Upper lobe of left lung (tissue), 6 donors: ENCODE data around the gene MR1. TPM values are rescaled to one million over a fixed set of nuclear protein-coding genes. Genes with fewer than 3 reads are reported as not detected.

Experiments
- ATAC-seq, 2 donors: fragments of 200-7000 bp; cut with Tn5 transposase; one replicate each; pipeline ENCODE4 v1.9.1; 2022; ENCODE audit warnings: mild to moderate bottlenecking in 2 of 2, moderate library complexity in 2 of 2; ENCODE audit not compliant: low FRiP score in 2 of 2
- DNase-seq, 2 donors: peaks; one replicate each; pipeline ENCODE4 v3.0.0-alpha.2; 2019 to 2020
- H3K27ac ChIP-seq, 4 donors: fragments of 200-600 bp; sonication (generic); one replicate each; pipeline ENCODE4 v1.5.1; 2016 to 2019
- H3K27me3 ChIP-seq, 4 donors: fragments of 200-600 bp; sonication (generic); one replicate each; pipeline ENCODE4 v1.5.1; 2017 to 2019
- H3K36me3 ChIP-seq, 4 donors: fragments of 200-600 bp; sonication (generic); one replicate each; pipeline ENCODE4 v1.5.1; 2016 to 2019
- H3K4me1 ChIP-seq, 4 donors: fragments of 200-600 bp; sonication (generic); one replicate each; pipeline ENCODE4 v1.5.1; 2018 to 2019
- H3K4me3 ChIP-seq, 4 donors: fragments of 200-600 bp; sonication (generic); one replicate each; pipeline ENCODE4 v1.5.1; 2017 to 2019; ENCODE audit warnings: mild to moderate bottlenecking in 2 of 4, moderate library complexity in 1 of 4
- H3K9me3 ChIP-seq, 4 donors: fragments of 200-600 bp; sonication (generic); one replicate each; pipeline ENCODE4 v1.5.1; 2018 to 2019
- EP300 ChIP-seq, 4 donors: sonication (generic); formaldehyde crosslinking; IDR thresholded peaks; one replicate each; pipeline ENCODE4 v1.5.1; 2017; ENCODE audit warnings: antibody characterized with exemption in 4 of 4, control low read depth in 2 of 4
- POLR2A ChIP-seq, 4 donors: fragments of 450-650 bp; IDR thresholded peaks; one replicate each; pipeline ENCODE4 v1.5.1; 2016 to 2017; ENCODE audit warnings: antibody characterized with exemption in 4 of 4, mild to moderate bottlenecking in 2 of 4
- POLR2AphosphoS5 ChIP-seq, 2 donors: sonication (generic); formaldehyde crosslinking; IDR thresholded peaks; one replicate each; pipeline ENCODE4 v1.5.1; 2017; ENCODE audit warnings: antibody characterized with exemption in 2 of 2
- WGBS, 2 donors: methylation state at CpG; one replicate each; pipeline ENCODE4 v1.1.5; 2017 to 2018; 5-methylcytosine and 5-hydroxymethylcytosine counted together
- total RNA-seq, 6 donors: library from RNA; depleted of rRNA in 4 of 6; stranded (reverse); fragments of >200 nt in 4 of 6; gene quantifications; one replicate each; pipeline versions ENCODE4 v1.1.0 to v1.2.1, GENCODE V29; 2016 to 2021
- TF ChIP-seq, protein P1 (sequence below), 6 experiments: fragments of 450-650 bp in 4 of 6; fragments of 200-600 bp in 2 of 6; sonication (generic) in 2 of 6; IDR thresholded peaks; one replicate each; pipeline ENCODE4 v1.5.1; 2016 to 2019; ENCODE audit warnings: antibody characterized with exemption in 6 of 6
- donor health status: DM: no; HTN: no; CAD: no; lungs with moderate emphysema.
- donor health status: DM: no; HTN: yes; CAD: no; lungs with severe emphysema.

The MR1 gene
- total RNA-seq, 6 donors from 2014 or later: 22.0 to 54.0 (median 26.9) TPM

DNA sequence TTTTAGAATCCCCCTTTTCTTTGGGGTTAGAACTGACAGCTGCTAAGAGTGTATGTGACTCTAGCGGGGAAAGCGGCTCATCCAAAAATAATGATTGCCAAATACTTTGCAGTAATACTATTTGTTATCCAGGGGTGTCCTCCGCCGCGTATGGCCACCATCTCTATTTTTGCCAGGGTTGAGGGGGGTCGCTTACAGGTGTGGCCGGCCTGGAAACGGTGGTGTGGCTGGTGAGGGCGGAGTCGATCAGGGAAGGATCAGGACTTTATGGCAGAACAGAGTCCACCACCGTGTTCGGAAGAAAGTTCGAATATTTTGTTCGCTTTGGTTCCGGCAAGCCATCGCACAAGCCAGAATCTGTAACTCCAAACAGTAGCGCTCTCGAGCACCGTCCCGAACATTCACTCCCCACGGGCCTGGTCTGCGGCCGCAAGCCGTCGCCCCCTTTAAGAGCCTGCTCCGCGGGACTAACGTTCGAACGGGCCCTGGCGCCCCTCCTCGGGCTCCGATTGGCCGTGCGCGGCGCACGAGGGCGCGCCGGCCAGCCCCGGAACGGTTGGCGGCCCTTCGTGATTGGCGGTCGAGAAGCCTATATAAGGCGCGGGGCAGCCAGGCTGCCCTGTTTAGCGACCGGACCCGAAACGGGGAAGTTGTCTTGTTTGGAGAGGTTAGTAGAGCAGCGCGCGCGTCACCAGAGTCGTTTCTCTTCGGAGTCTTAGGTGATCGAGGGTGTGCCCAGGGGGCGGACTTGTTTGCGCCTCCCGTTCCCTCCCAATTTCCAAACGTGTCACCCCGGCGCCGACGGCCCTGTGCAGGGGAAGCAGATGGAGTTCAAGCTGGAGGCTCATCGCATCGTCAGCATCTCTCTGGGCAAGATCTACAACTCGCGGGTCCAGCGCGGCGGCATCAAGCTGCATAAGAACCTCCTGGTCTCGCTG, 54.6 kb downstream of the MR1 start, which contains the start of gene IER5:
IER5 (plus strand) TSS at position 622 of the 938 bp plus-strand sequence; CDS start at position 825, 203 bp downstream.
- Histone ChIP-seq H3K27me3 (no peaks in the 10 kb centered on the region), H3K4me3 (peak within 1 kb of the TSS; percentile 58 to 89 (median 84)), H3K36me3 (peaks cover 0 to 8% (median 0%) of the 10 kb centered on the region in 4 donors), H3K9me3 (no peaks in the 10 kb centered on the region), H3K4me1 (peaks cover 23 to 36% (median 29%) of the 10 kb centered on the region in 4 donors), H3K27ac (peak within 1 kb of the TSS; percentile 93 to 98 (median 94))
- TF ChIP-seq POLR2AphosphoS5 (IDR thresholded peaks at IDR 0.05) (peak; percentile 100), EP300 (IDR thresholded peaks at IDR 0.05) (peak in 1 of 4 donors; percentile 87), POLR2A (IDR thresholded peaks at IDR 0.05) (peak; percentile 95 to 100 (median 100))
- TF ChIP-seq, protein P1, sequence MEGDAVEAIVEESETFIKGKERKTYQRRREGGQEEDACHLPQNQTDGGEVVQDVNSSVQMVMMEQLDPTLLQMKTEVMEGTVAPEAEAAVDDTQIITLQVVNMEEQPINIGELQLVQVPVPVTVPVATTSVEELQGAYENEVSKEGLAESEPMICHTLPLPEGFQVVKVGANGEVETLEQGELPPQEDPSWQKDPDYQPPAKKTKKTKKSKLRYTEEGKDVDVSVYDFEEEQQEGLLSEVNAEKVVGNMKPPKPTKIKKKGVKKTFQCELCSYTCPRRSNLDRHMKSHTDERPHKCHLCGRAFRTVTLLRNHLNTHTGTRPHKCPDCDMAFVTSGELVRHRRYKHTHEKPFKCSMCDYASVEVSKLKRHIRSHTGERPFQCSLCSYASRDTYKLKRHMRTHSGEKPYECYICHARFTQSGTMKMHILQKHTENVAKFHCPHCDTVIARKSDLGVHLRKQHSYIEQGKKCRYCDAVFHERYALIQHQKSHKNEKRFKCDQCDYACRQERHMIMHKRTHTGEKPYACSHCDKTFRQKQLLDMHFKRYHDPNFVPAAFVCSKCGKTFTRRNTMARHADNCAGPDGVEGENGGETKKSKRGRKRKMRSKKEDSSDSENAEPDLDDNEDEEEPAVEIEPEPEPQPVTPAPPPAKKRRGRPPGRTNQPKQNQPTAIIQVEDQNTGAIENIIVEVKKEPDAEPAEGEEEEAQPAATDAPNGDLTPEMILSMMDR (IDR thresholded peaks at IDR 0.05): peak in 3 of 6 experiments; percentile 10 to 22 (median 16)
- DNase-seq (peak; percentile 98), ATAC-seq (peak; percentile 94 to 95)
- WGBS, 2 donors: 6 to 7% methylated on average over 31 to 42 of the region's 76 CpGs

- WGBS, 2 donors: 1% methylated on average over 32 of the region's 97 CpGs; no CpG with 5 or more reads in 1 of the 2 donors
- no peaks in the 10 kb centered on the region for H3K9me3 ChIP-seq
- TF ChIP-seq, protein P1 (IDR thresholded peaks at IDR 0.05): no peak
- no peak for TF ChIP-seq EP300 (IDR thresholded peaks at IDR 0.05)
- no peak for TF ChIP-seq POLR2AphosphoS5 (IDR thresholded peaks at IDR 0.05)
- no peak for TF ChIP-seq POLR2A (IDR thresholded peaks at IDR 0.05)
- peak overlapping the region; percentile 58 to 89 (median 84) for H3K4me3 ChIP-seq
- H3K36me3 ChIP-seq: peaks cover 0 to 11% (median 0%) of the 10 kb centered on the region in 4 donors
- H3K27me3 ChIP-seq: no peaks in the 10 kb centered on the region
- H3K27ac ChIP-seq: peak overlapping the region; percentile 93 to 98 (median 94)
- peak in 1 of 2 donors; percentile 29 for ATAC-seq
- peaks cover 24 to 40% (median 32%) of the 10 kb centered on the region in 4 donors for H3K4me1 ChIP-seq
- peak in 1 of 2 donors; percentile 90 for DNase-seq
These were observed 55.4 kb downstream of the MR1 start for GRCh38 chr1:181089017-181089675.

DNA sequence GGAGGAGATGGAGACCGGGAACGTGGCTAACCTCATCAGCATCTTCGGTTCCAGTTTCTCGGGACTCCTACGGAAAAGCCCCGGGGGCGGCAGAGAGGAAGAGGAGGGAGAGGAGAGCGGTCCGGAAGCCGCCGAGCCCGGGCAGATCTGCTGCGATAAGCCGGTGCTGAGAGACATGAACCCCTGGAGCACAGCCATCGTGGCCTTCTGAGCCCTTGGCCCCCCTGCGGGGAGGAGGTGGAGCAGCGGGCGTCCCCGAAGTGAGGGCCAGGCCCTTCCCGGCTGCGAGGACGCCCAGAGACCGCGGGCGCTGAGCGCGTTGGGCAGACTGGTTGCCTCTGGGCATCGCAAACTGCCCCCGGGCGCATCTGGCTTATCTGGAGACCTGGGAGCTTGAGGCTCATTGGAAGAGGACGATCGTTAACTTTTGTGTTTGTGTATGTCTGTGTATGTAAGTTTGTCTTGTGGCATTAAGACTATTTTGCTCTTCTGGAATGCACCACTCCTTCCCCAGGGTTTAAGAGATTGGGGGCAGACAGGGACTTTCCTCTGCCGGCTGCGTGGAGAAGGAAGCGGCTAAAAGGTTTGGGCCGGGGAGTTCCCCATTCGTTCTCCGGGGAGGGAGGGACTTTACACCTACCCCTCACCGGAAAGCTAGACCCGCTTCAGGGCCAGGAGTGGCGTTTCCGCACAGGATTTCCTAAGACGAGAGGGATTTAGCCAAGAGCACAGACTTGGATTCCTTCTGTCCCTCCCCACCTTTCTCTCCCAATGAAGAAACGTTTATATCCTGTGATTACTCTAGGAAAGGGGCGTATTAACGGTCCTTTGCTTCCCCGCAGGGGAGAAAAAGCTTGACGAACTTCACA, 56.1 kb downstream of the MR1 start:
- H3K4me1 ChIP-seq: peaks cover 24 to 42% (median 34%) of the 10 kb centered on the region in 4 donors
- peak; percentile 62 for ATAC-seq
- TF ChIP-seq POLR2A (IDR thresholded peaks at IDR 0.05) (peak in 3 of 4 donors; percentile 36 to 70 (median 54)), POLR2AphosphoS5 (IDR thresholded peaks at IDR 0.05) (peak; percentile 51 to 81), EP300 (IDR thresholded peaks at IDR 0.05) (peak in 1 of 4 donors; percentile 60)
- TF ChIP-seq, protein P1 (IDR thresholded peaks at IDR 0.05): peak in 1 of 6 experiments; percentile 13
- H3K27ac ChIP-seq: peak overlapping the region; percentile 93 to 98 (median 94)
- DNase-seq: peak; percentile 85 to 92
- H3K4me3 ChIP-seq: peak overlapping the region; percentile 58 to 89 (median 84)
- no peaks in the 10 kb centered on the region for H3K9me3 ChIP-seq
- H3K36me3 ChIP-seq: peaks cover 0 to 15% (median 0%) of the 10 kb centered on the region in 4 donors
- WGBS, 2 donors: 0% methylated on average over 16 to 48 of the region's 48 CpGs
- no peaks in the 10 kb centered on the region for H3K27me3 ChIP-seq

- WGBS, 2 donors: 22 to 24% methylated on average over 9 of the region's 9 CpGs
- no peaks in the 10 kb centered on the region for H3K9me3 ChIP-seq
- peaks cover 29 to 50% (median 39%) of the 10 kb centered on the region in 4 donors for H3K4me1 ChIP-seq
- DNase-seq (peak in 1 of 2 donors; percentile 48), ATAC-seq (no peak)
- H3K36me3 ChIP-seq: peaks cover 0 to 15% (median 0%) of the 10 kb centered on the region in 4 donors
- H3K27ac ChIP-seq: peak overlapping the region; percentile 93 to 98 (median 94)
- H3K4me3 ChIP-seq: peak overlapping the region; percentile 58 to 89 (median 84)
- no peaks in the 10 kb centered on the region for H3K27me3 ChIP-seq
- TF ChIP-seq POLR2AphosphoS5 (IDR thresholded peaks at IDR 0.05): no peak
- TF ChIP-seq POLR2A (IDR thresholded peaks at IDR 0.05): no peak
- TF ChIP-seq EP300 (IDR thresholded peaks at IDR 0.05): no peak
- TF ChIP-seq, protein P1 (IDR thresholded peaks at IDR 0.05): no peak
These were observed 56.9 kb downstream of the MR1 start for GRCh38 chr1:181090641-181091126.
